GM18909 (cell line): ENCODE results near the gene OR2L8.

ENCODE experiments used
- ATAC-seq: cut with Tn5 transposase; IDR thresholded peaks from one replicate; pipeline ENCODE4 v1.9.1; 2021; ENCODE audit warnings: mild to moderate bottlenecking; ENCODE audit not compliant: unreplicated experiment, poor library complexity

The OR2L8 gene, protein sequence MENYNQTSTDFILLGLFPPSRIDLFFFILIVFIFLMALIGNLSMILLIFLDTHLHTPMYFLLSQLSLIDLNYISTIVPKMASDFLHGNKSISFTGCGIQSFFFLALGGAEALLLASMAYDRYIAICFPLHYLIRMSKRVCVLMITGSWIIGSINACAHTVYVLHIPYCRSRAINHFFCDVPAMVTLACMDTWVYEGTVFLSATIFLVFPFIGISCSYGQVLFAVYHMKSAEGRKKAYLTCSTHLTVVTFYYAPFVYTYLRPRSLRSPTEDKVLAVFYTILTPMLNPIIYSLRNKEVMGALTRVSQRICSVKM

DNA sequence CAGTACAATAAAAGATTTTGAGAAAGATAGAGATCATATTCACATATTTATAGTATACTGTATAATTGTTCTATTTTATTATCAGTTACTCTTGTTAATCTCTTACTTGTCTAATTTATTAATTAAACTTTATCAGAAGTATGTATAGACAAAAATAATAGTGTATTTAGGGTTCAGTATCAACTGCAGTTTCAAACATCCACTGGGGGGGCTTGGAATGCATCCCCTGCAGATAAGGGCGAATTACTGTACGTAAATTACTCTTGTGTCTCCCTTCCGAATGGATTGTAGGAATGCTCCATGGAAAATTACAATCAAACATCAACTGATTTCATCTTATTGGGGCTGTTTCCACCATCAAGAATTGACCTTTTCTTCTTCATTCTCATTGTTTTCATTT lies at the start of gene OR2L8:
OR2L8 (plus strand) TSS at position 301 of the 400 bp plus-strand sequence; CDS start at position 301, 0 bp downstream.
- ATAC-seq, result no peak

DNA sequence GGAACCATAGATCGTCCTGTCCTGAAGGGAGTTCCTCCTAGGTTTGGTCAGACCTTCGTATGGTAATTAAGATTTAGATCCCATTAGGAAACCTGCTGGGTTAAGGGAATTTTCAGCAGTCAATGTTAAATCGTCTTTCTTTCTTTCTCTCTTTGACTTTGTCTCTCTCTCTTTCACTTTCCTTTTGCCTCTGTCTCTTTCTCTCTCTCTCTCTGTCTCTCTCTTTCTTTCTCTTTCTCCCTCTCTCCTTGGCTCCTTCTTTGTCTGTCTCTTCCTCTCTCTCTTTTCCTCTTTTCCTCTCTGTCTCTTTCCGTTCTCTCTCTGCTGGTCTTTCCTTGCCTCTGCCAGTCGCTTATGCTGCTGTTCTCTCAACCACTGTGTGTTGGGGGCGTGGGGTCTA lies 44.5 kb upstream of the OR2L8 start:
- no peak for ATAC-seq

DNA sequence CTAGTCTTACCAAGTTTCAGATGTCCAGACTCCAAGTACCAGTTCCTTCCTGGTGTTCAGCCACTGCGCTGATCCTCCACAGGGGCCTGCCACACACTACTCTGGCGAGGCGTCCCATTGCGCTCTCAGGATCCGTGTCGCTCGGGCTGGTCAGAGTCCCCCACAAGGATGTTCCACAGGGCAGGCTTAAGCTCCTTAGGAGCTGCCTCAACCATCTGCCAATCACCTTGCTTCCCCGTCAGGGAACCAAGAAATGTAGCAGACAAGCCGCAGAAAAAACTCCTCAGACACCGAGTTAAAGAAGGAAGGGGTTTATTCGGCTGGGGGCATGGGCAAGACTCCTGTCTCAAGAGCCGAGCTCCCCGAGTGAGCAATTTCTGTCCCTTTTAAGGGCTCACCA lies 43.5 kb upstream of the OR2L8 start:
- no peak for ATAC-seq

DNA sequence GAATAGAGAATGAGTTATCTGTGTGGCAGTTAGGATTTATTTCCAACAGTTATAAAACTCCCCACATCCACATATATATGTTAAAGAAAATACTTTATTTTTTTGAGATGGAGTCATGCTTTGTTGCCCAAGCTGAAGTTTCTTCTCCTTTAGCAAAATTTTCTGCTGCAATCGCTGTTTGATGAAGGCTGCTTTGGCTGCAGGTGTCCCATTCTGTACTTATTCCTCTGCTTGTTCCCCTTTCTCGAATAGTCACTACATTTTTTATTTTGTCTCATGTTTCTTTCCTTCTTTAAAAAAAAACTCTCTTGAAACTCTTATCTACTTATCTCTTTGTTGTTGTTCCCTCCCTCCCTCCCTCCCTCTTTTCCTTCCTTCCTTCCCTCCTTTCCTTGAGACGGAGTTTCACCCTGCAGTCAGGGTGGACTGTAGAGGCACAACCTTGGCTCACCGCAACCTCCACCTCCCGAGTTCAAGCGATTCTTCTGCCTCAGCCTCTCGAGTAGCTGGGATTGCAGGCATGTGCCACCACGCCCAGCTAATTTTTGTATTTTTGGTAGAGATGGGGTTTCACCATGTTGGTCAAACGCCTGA lies 42.7 kb upstream of the OR2L8 start:
- peak; percentile 20 for ATAC-seq

DNA sequence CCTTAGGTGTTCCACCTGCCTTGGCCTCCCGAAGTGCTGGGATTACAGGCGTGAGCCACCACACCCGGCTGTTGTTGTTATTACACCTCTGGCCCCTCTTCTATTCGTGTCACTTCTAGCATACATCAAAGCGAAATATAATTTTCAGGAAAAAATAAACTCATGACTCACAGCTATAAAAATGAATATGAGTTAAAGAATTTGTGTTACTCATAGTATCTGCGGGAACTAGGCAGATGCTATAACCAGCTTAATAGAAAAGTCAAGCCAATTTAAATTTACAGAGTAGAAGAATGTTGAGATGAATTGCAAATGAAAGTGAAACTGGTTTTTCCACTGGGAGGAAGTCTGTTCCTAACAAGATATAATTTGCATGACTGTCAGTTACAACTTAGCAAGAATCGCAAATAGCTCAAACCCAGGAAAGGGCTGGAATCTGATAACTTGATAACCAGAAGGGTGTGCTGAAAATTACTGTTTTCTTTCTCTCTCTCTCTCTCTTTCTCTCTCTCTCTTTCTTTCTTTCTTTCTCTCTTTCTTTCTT lies 42.1 kb upstream of the OR2L8 start:
- peak; percentile 42 for ATAC-seq

DNA sequence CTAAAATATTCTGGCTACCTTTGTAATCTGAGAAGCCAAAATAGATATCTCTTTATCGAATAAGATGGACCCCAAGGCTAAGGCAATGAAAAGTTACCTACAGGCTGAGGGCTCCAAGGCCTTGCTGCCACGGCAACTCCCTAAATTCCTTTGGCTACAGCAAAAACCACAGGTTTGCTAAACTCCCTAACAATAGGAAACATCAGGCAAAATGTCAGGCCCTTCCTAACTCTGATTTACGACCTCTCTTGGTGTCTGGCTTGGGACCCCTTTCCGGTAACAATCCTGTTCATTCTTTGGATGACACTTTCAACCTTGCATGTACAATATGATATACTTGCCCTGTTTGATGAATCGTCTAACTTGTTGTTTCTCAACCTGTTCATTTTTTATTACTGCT lies 39.9 kb upstream of the OR2L8 start:
- ATAC-seq, result no peak

DNA sequence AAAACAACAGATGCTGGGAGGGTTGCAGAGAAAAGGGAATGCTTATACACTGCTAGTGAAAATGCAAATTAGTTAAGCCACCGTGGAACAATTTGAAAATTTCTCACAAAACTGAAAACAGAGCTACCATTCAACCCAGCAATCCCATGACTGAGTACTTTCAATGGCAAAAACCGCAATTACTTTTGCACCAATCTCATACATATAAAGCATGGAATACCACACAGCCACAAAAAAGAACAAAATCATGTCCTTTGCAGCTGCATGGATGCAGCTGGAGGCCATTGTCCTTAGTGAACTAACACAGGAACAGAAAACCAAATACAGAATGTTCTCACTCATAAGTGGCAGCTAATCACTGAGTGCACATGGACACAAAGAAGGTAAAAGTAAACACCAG lies 34.9 kb upstream of the OR2L8 start:
- no peak for ATAC-seq

DNA sequence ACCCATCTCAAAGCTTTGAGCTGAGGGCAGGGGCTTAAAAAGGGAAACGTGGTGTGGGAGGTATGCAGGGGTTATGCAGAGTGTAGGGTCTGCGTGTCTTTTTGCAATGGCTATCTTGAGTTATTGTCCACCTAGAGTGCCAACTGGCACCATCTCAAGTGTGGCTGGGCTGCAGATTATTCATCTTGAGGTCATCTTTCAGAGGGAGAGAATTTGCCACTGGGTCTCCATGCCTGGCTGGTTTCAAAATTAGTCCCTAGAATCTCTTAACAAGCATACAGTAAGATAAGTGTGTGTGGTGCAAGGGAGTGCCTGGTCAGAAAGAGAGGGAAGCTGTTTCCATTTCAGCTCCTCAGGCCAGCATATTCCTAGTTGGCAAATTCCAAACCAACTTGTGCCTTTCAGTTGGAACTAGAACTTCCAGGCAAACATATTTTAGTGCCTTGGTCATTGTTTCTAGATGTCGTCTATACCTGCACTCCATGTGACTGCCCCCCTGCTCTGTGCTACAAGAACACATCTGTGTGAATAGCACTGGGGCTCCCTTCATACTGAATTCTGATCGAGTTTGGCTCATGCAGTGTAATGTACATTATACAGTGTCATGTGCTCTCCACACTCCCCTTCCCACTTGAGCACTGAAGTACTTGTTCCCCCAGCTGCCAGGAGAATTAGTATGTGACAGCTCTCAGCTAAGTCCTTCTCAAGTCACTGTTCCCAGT lies 33.6 kb upstream of the OR2L8 start:
- no peak for ATAC-seq

DNA sequence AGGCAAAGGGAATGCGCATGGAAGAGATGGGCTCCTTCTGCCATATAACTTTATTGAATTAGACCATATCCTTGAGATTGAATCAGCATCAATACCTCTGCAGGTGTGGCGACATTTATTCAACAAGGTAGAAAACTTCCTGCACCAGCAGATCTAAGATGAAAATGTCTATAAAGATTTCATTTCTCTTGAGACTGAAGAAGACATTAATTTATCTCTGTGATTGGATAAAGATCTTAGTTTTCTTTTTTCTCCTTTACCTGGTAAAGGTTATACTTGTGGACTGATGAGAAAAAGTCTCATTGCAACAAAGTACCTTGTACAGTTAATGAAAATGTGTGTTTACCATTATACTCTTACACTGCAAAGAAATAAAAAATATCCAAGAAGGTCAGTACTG lies 28.7 kb upstream of the OR2L8 start, which contains the start of gene OR2T8:
OR2T8 (plus strand) TSS at position 301 of the 400 bp plus-strand sequence. CDS start 766 bp downstream, outside the sequence.
- ATAC-seq, result no peak

DNA sequence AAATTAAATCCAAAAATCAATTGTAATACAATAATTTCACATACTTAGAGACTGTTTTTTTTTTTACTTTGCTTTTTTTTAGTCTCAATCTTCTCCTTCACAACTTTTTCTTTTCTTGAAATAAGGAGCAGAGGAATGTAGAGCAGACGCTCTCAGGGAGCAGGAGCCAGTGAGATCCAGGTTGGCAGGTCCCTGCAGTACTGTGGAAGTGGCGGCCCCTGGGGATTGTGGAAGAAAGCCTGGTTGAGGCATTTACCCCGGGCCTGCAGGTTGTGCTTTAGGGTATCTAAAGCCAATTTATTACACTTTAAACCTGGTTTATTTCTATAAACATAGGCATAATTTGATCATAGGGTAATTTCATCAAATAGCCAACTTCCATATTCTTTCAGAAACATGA lies 24.7 kb upstream of the OR2L8 start:
- ATAC-seq, result no peak

DNA sequence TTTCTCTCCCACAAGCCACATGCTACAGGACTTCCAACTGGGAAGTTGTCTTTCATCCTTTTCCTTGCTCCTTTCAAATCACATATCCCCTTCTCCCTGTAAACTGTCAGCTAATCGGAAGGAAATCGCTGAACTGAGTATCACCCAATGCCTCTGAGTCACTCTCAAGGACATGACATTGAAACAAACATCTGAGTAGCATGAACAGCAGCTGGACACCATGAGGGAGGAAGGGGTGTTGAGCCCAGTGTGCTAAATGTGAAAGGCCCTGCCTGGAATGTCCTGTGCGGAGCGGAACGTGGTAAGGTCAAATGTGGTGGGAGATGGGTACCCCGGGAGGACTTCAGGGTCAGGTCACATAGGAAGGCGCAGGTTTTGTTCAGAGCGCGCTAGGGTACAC lies 23.8 kb upstream of the OR2L8 start, which contains the start of gene OR2AJ1:
OR2AJ1 (plus strand) TSS at position 22 of the 400 bp plus-strand sequence. CDS start 8,880 bp downstream, outside the sequence.
- no peak for ATAC-seq

DNA sequence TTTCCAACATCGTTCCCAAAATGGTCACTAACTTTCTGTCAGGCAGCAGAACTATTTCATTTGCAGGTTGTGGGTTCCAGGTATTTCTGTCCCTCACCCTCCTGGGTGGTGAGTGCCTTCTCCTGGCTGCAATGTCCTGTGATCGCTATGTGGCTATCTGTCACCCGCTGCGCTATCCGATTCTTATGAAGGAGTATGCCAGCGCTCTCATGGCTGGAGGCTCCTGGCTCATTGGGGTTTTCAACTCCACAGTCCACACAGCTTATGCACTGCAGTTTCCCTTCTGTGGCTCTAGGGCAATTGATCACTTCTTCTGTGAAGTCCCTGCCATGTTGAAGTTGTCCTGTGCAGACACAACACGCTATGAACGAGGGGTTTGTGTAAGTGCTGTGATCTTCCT lies 14.7 kb upstream of the OR2L8 start:
- no peak for ATAC-seq

DNA sequence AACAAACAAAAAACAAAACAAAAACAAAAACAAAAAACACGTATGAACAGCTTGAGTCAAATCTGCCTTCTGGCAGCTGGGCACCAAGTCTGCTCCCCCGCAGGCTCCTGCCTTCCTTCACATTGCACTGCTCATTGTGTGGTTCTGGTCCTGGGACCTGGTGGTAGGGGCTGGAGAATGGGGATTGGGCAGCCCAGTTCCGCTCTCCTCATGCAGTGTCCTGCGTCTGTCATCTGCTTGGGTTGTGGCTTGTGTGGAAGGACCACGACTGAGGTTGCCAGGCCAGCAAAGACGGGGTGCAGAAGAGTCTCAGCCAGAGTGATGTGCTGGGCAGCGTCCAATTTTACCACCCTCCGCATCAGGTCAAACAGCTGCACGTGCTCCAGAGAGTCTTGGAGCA lies 12.9 kb upstream of the OR2L8 start:
- ATAC-seq, result no peak

DNA sequence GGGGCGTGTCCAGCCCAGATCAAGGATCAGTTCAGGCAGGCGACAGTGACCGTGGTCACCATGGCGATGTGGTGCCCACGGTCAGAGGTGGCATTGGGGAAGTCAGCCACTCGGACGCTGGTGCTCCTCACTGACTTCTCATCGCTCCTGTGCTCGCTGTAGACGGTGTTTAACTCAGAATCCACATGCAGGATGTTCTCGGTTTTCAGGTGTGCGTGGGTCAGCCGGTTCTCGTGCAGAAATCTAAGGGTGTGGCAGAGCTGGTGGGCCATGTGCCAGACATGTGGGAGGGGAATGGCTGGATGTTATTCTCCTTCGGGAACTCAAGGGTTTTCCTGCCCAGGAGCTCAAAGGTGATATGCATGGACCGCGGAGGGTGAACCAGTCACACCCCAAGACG lies 12.2 kb upstream of the OR2L8 start:
- no peak for ATAC-seq

DNA sequence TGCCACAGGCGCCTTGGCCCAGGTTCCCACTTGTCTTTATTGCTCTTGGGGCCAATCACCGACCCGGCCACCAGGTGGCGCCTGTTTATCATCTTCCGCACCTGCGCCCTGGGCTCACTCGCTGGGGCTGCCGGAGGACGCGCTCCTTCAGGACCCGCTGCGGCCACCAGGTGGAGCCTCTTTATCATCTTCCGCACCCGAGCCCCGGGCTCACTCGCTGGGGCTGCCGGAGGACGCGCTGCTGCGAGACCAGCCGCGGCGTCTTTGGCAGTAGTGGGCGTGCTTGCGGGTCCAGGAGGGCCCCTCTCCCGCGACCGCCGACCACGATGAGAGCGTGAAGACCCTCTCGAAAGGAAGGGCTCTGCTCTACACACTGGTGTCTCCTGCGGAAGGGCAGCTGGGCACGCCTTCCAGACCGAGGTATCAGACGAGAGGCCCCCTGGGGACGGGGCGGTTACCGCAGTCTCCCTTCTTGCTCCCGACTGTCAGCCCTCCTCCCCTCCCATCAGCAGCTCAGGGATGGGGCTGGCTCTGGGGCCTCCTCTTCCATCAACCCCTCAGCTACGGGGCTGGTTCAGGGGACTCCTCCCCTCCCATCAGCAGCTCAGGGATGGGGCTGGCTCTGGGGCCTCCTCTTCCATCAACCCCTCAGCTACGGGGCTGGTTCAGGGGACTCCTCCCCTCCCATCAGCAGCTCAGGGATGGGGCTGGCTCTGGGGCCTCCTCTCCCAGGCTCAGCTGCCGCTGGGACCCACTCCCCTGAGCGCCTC lies 11.5 kb upstream of the OR2L8 start:
- ATAC-seq, result peak; percentile 100

DNA sequence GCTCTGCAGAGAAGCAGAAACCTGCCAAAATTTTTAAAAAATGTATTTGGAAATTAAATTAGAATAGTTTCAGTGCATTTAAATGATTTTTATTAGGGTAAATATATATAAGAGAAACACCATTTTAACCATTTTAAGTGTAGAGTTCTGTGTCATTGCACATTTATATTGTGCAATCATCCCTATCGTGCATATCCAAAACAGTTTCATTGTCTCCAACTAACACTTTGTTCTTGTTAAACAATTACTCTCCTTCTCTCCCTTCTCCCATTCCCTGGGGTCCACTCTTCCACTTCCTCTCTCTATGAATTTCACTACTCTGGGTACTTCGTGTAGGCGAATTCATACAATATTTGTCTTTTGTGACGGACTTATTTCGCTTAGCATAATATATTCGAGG lies 6.0 kb upstream of the OR2L8 start:
- ATAC-seq, result no peak

DNA sequence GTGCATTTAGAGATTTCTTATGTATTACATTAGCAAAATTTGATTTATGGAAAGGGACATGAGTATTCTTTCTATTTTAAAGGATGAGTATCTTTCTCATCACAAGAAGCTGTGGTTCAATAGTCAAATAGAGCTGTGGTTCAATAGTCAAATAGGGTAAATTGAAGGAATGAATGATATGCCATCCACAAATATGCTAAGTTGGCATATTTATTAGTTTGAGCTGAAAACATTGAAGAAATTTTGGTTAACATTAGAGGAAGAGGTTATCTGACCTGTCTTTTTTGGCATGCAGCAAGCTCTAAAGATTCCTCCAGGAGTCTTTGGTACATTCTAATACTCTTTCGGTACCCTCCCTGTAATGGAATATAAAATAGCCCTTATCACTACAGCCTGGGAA lies 4.8 kb downstream of the OR2L8 start:
- ATAC-seq, result no peak

DNA sequence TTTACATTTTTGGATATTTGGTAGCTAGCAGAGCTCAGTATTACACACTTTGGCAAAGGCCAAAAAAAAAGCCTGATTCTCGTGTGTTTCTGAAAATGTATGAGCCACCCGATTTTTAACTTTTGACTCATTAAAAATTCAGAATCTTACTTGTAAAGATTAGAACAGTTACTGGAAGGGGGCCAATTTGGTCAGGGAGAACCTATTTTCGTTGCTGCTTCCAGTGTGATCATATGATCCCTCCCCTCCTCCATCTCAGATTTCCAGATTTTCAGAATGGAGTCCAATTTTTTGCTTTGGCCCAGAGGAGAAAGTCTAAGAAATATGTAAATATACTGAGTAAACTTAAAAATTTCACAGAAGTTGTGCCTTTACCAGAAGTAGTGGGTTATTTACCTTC lies 13.1 kb downstream of the OR2L8 start:
- no peak for ATAC-seq

DNA sequence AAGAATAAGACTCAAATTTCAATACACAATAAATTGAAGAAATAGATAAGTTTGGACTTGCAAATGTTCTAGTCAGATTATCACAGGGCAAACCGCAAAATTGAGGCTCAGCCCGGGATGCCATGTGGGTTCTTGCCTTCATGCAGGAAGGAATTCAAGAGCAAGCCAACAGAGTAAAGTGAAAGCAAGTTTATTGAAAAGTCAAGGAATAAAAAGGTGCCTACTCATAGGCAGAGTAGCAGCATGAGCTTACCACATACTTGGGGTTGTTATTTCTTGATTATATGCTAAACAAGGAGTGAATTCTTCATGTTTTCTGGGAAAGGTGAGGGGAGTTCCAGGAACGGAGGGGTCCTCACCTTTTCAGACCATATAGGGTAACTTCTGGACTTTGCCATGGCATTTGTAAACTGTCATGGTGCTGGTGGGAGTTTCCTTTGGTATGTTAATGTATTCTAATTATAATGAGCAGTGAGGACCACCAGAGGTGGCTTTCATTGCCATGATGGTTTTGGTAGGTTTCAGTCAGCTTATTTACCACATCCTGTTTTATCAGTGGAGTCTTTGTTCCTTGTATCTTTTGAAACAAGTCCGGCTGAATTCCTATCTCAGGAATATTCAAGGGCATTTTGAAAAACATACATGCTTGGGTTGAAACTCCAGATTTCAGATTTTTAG lies 14.4 kb downstream of the OR2L8 start:
- no peak for ATAC-seq

DNA sequence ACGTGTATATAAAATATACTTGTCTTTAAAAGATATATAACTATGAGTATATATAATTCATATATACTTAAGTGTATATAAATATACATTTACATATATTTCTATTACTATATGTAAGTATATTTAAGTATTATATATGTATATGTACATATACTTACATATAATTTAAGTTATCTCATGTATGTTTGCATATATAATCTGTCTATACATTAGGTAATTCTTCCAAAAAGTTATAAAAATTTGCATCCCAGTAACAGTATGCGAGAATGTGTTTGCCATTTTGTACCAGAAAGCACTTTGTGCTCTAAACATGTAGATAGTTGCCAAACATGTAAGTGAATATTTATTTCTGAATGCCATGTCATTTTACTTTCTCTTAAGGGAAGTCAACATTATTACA lies 16.3 kb downstream of the OR2L8 start, which contains the start of gene OR2AK2:
OR2AK2 (plus strand) TSS at position 301 of the 400 bp plus-strand sequence. CDS start 144 bp downstream, outside the sequence.
- ATAC-seq, result no peak
